Activated T-helper 1 cell treated with anti-CD3 and anti-CD28 coated beads, Interleukin-12 subunit alpha, Interleukin-12 subunit beta, Interleukin-2, Interleukin-4 antibody, amounts not matched to agents 30 ng/mL and 10 ng/mL and 1 ng/mL, durations not matched to agents 14 hours and 24 hours and 36 hours (primary cell): Measurements from ENCODE around the gene DNAI1. TPM values are rescaled to one million over a fixed set of nuclear protein-coding genes. Genes with fewer than 3 reads are reported as not detected.
"Not testable (repeated sequence)": the region's sequence is repeated elsewhere in the genome, so short reads cannot be mapped to it uniquely, and the experiment has no call there.

Experiments
- DNase-seq: peaks from one replicate; pipeline ENCODE4 v3.0.0; 2021; ENCODE audit warnings: low spot score
- H3K27ac Mint-ChIP-seq: one replicate; pipeline ENCODE4 v1.8.0; 2021; ENCODE audit warnings: mild to moderate bottlenecking, mixed read lengths
- H3K27me3 Mint-ChIP-seq: one replicate; pipeline ENCODE4 v1.8.0; 2022; ENCODE audit warnings: mild to moderate bottlenecking, moderate library complexity, mixed read lengths; ENCODE audit not compliant: insufficient read depth
- H3K36me3 Mint-ChIP-seq: one replicate; pipeline ENCODE4 v1.8.0; 2021; ENCODE audit warnings: low read depth, mixed read lengths
- H3K4me1 Mint-ChIP-seq: one replicate; pipeline ENCODE4 v1.8.0; 2021; ENCODE audit warnings: low read depth, mixed read lengths
- H3K4me3 Mint-ChIP-seq: one replicate; pipeline ENCODE4 v1.8.0; 2021; ENCODE audit warnings: mild to moderate bottlenecking, moderate library complexity, mixed read lengths
- H3K9me3 Mint-ChIP-seq: one replicate; pipeline ENCODE4 v1.8.0; 2021; ENCODE audit warnings: mixed read lengths
- intact Hi-C: fragments of 100-400 bp; cut with micrococcal nuclease; formaldehyde crosslinking; loops from one replicate; pipeline ENCODE4 v1.15.1; 2024
- total RNA-seq: library from RNA; stranded (reverse); gene quantifications from 2 replicates; pipeline ENCODE4 v1.2.3, GENCODE V29; 2022

DNAI1 gene
- total RNA-seq, 1 donor from 2014 or later: not detected

GRCh38 chr9:34481620-34482019 is 23.0 kb downstream of the DNAI1 start:
- H3K27ac Mint-ChIP-seq, H3K4me3 Mint-ChIP-seq, DNase-seq, H3K27me3 Mint-ChIP-seq, H3K9me3 Mint-ChIP-seq, intact Hi-C loops, H3K4me1 Mint-ChIP-seq, H3K36me3 Mint-ChIP-seq: not testable (repeated sequence)

- DNase-seq, intact Hi-C loops, H3K9me3 Mint-ChIP-seq, H3K27ac Mint-ChIP-seq, H3K4me1 Mint-ChIP-seq, H3K36me3 Mint-ChIP-seq, H3K27me3 Mint-ChIP-seq, H3K4me3 Mint-ChIP-seq: not testable (repeated sequence)
Measured at GRCh38 chr9:34482746-34483145, 24.1 kb downstream of the DNAI1 start.

DNA sequence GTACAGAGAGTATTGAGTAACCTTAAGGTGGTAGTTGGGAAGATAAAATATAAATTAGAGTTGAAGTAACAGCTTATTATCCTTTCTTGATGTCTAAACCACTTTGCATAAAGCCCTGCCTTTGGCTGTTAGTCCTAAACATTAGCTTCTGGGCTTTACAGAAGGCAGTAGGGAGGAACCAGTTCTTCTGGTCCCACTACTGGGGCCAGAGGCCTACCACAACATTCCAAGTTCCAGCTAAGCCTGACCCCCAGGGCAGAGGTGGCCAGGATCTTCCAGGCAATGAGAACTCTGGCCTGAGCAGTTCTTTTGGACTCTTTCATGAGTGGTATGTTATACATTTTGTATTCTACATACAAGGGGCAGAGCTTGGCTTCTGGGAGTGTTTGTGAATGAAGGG is 26.1 kb downstream of the DNAI1 start:
- H3K4me3 Mint-ChIP-seq: no peak overlapping the region
- intact Hi-C loops: no loop called here
- peaks cover 4% of the 10 kb centered on the region for H3K4me1 Mint-ChIP-seq
- no peaks in the 10 kb centered on the region for H3K36me3 Mint-ChIP-seq
- no peak for DNase-seq
- no peak overlapping the region for H3K27ac Mint-ChIP-seq
- no peaks in the 10 kb centered on the region for H3K9me3 Mint-ChIP-seq
- H3K27me3 Mint-ChIP-seq: peaks cover 3% of the 10 kb centered on the region

- Mint-ChIP-seq H3K4me3 (no peak overlapping the region), H3K27ac (no peak overlapping the region), H3K27me3 (peaks cover 6% of the 10 kb centered on the region), H3K36me3 (no peaks in the 10 kb centered on the region), H3K9me3 (no peaks in the 10 kb centered on the region), H3K4me1 (peaks cover 4% of the 10 kb centered on the region)
- DNase-seq: no peak
- intact Hi-C loops: no loop called here
Measured at GRCh38 chr9:34485822-34486221, 27.2 kb downstream of the DNAI1 start.

DNA sequence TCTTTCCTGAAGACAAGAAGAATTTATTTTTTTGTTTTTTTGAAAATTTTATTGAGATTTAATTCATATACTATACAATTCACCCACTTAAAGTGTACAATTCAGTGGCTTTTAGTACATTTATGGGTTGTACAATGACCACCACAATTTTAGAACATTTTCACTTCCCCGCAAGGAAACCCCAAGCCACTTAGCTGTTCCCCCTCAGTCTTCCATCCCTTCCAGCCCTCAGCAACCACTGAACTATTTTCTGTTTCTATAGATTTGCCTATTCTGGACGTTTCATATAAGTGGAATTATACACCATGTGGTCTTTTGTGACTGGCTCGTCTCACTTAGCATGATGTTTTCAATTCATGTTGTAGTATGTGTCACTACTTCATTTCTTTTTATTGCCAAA is 28.0 kb downstream of the DNAI1 start:
- no peak for DNase-seq
- Mint-ChIP-seq H3K27me3 (peaks cover 5% of the 10 kb centered on the region), H3K4me3 (no peak overlapping the region), H3K27ac (no peak overlapping the region), H3K4me1 (peaks cover 4% of the 10 kb centered on the region), H3K36me3 (no peaks in the 10 kb centered on the region), H3K9me3 (no peaks in the 10 kb centered on the region)
- intact Hi-C loops: no loop called here

DNA sequence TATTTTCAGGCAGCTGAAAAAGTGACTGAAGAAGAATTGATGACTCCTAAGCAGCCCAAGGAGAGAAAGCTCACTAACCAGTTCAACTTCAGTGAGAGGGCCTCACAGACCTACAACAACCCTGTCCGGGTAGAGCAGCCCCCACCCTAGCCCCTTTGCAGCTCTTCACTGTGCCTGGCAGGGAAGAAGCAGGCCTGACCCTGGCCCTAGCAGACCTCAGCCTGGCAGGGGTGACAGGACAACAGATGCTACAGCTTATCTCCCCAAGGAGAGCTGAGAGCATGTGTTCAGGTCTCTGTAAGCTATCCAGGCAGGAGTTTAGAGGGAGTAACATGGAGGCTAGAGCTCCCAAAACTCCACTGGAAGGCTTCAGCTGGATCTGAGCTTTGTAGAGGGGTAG is 31.8 kb downstream of the DNAI1 start:
- DNase-seq: no peak
- Mint-ChIP-seq H3K9me3 (no peaks in the 10 kb centered on the region), H3K36me3 (no peaks in the 10 kb centered on the region), H3K4me1 (peaks cover 4% of the 10 kb centered on the region), H3K4me3 (no peak overlapping the region), H3K27me3 (peaks cover 4% of the 10 kb centered on the region), H3K27ac (no peak overlapping the region)
- intact Hi-C loops: no loop called here

DNA sequence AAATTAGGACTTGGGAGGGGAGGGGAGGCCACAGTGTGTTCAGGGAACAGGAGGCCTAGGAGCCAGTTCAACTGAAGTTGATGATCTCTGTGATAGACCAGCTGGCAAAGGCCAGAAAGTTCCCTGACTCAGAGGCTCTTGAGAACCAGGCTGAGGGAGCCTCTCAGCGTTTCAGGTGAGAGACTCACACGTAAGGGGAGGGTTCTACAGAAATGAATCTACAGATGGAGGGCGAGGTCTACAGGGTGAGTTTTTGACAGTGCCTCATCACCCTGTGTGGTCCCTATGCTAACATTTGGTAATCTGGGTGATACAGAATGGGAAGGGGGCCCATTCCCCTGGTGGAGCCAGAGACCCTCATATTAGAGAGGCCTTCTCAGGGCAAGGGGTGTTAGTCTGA is 32.2 kb downstream of the DNAI1 start:
- H3K27me3 Mint-ChIP-seq: peaks cover 4% of the 10 kb centered on the region
- H3K36me3 Mint-ChIP-seq: no peaks in the 10 kb centered on the region
- no peaks in the 10 kb centered on the region for H3K9me3 Mint-ChIP-seq
- H3K4me3 Mint-ChIP-seq: no peak overlapping the region
- peaks cover 4% of the 10 kb centered on the region for H3K4me1 Mint-ChIP-seq
- no peak for DNase-seq
- H3K27ac Mint-ChIP-seq: no peak overlapping the region
- intact Hi-C loops: no loop called here

GRCh38 chr9:34491596-34491995 is 33.0 kb downstream of the DNAI1 start:
- Mint-ChIP-seq H3K27me3 (peaks cover 3% of the 10 kb centered on the region), H3K9me3 (no peaks in the 10 kb centered on the region), H3K27ac (no peak overlapping the region), H3K36me3 (no peaks in the 10 kb centered on the region), H3K4me3 (no peak overlapping the region), H3K4me1 (peaks cover 3% of the 10 kb centered on the region)
- intact Hi-C loops: no loop called here
- DNase-seq: no peak

- H3K4me3 Mint-ChIP-seq: no peak overlapping the region
Measured at GRCh38 chr9:34492051-34492450, 33.4 kb downstream of the DNAI1 start.

DNA sequence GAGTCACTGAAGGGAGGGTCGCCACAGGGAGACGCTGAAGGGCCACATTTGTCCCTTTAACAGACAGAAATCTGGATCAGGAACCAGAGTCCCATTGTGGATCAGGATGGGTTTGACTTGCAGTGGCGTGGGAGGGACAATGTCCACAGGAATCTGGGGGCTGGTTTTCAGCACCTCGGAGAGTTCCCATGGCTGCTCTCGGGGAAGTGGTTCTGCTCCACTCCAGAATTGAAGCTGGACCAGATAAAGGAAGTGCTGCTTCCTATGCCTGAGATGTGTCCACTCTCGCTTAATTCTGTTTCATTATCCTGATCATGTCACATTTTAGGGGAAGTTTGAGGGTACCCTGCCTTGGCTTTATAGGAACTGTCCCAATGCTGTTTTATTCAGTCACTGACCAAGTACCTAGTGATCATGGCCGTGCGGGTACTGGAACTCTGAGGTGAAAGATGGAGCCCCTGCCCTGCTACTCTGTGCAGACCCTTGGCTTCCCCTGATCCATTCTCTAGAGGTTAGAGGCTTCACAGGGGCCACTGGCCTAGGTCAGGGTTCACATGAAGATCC is 35.4 kb downstream of the DNAI1 start:
- Mint-ChIP-seq H3K9me3 (no peaks in the 10 kb centered on the region), H3K4me3 (no peak overlapping the region), H3K36me3 (no peaks in the 10 kb centered on the region), H3K27ac (no peak overlapping the region), H3K4me1 (no peaks in the 10 kb centered on the region), H3K27me3 (peaks cover 3% of the 10 kb centered on the region)
- DNase-seq: peak; percentile 8
- intact Hi-C loops: no loop called here

More at GRCh38 chr9:34492051-34492450, 33.4 kb downstream of the DNAI1 start:
- Mint-ChIP-seq H3K27ac (no peak overlapping the region), H3K27me3 (peaks cover 3% of the 10 kb centered on the region), H3K36me3 (no peaks in the 10 kb centered on the region), H3K4me1 (no peaks in the 10 kb centered on the region), H3K9me3 (no peaks in the 10 kb centered on the region)
- intact Hi-C loops: no loop called here
- DNase-seq: no peak

- Mint-ChIP-seq H3K4me3 (no peak overlapping the region), H3K4me1 (peaks cover 4% of the 10 kb centered on the region), H3K9me3 (no peaks in the 10 kb centered on the region), H3K27ac (no peak overlapping the region), H3K27me3 (peaks cover 9% of the 10 kb centered on the region), H3K36me3 (no peaks in the 10 kb centered on the region)
- DNase-seq: no peak
- intact Hi-C loops: no loop called here
Measured at GRCh38 chr9:34496149-34496712, 37.6 kb downstream of the DNAI1 start.

- no peak for DNase-seq
- H3K27ac Mint-ChIP-seq: no peak overlapping the region
- no peaks in the 10 kb centered on the region for H3K36me3 Mint-ChIP-seq
- intact Hi-C loops: no loop called here
- no peak overlapping the region for H3K4me3 Mint-ChIP-seq
- no peaks in the 10 kb centered on the region for H3K9me3 Mint-ChIP-seq
- H3K27me3 Mint-ChIP-seq: peaks cover 9% of the 10 kb centered on the region
- peaks cover 4% of the 10 kb centered on the region for H3K4me1 Mint-ChIP-seq
Measured at GRCh38 chr9:34498553-34498952, 39.9 kb downstream of the DNAI1 start.

DNA sequence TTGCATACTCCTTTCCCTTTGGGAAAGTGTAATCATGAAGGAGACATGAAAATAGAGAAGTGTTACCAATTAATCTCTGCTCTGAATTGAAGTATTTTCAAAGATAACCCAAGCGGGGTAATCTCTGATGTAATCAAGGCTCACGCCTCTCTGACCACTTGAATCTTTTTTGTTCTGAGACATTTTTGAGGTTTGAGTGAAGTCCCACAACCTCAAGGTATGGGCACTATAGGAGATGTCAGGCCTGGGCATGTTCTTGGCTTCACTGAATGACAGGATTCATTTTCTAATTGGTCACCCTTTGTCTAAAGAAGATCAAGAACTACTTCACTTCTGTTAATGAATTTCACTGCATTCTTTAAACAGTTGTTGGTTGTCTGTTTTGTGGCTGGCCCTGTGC is 40.5 kb downstream of the DNAI1 start:
- H3K27ac Mint-ChIP-seq: no peak overlapping the region
- H3K27me3 Mint-ChIP-seq: peaks cover 12% of the 10 kb centered on the region
- no peak for DNase-seq
- no peak overlapping the region for H3K4me3 Mint-ChIP-seq
- intact Hi-C loops: no loop called here
- H3K36me3 Mint-ChIP-seq: no peaks in the 10 kb centered on the region
- H3K4me1 Mint-ChIP-seq: peaks cover 4% of the 10 kb centered on the region
- H3K9me3 Mint-ChIP-seq: no peaks in the 10 kb centered on the region
